HEK293 (cell line): ENCODE data around the gene PEF1.
A peak's percentile ranks its signal among the peaks of the same experiment; 100 is the strongest.

ENCODE experiments used
- CTCF ChIA-PET: fragments of 350-600 bp; formaldehyde crosslinking; extraction: SDS; loops from one replicate; lab custom pipeline; 2021; ENCODE audit warnings: antibody characterized with exemption; lab: Yijun Ruan, JAX
- POLR2A ChIA-PET: fragments of 300-600 bp; formaldehyde crosslinking; extraction: SDS; loops from one replicate; lab custom pipeline; 2020; ENCODE audit warnings: antibody characterized with exemption, inconsistent platforms; lab: Yijun Ruan, JAX
- H3K27ac ChIP-seq: fragments of 200-500 bp; sonication (Bioruptor generic); 2 replicates; pipeline ENCODE4 v1.5.1; 2014; ENCODE audit warnings: low read depth, low read length, control low read depth, inconsistent platforms; ENCODE audit errors: extremely low read depth
- H3K36me3 ChIP-seq, 2 experiments: fragments of 200-500 bp in 1 of 2; sonication (Bioruptor generic) in 1 of 2; 1 replicate in 1 of 2; 2 replicates in 1 of 2; pipeline ENCODE4 v1.5.1; 2014 to 2017; ENCODE audit warnings: inconsistent platforms in 2 of 2, low read length in 2 of 2; ENCODE audit not compliant: control insufficient read depth in 2 of 2, insufficient read depth in 1 of 2
- H3K4me1 ChIP-seq: fragments of 200-500 bp; sonication (Bioruptor generic); 2 replicates; pipeline ENCODE4 v1.5.1; 2014; ENCODE audit warnings: mild to moderate bottlenecking, low read length, inconsistent platforms; ENCODE audit not compliant: control insufficient read depth, insufficient read depth
- H3K4me3 ChIP-seq: 2 replicates; pipeline ENCODE4 v1.5.1; 2011; ENCODE audit warnings: low read depth, mild to moderate bottlenecking, control low read depth, low read length, moderate library complexity
- H3K9me3 ChIP-seq: fragments of 200-500 bp; sonication (Bioruptor generic); 2 replicates; pipeline ENCODE4 v1.5.1; 2014; ENCODE audit warnings: low read depth, low read length, inconsistent platforms; ENCODE audit not compliant: control insufficient read depth, insufficient read depth
- BCL11B ChIP-seq: fragments of 450-650 bp; formaldehyde crosslinking; IDR thresholded peaks from 2 replicates; pipeline ENCODE4 v1.5.1; 2016; ENCODE audit warnings: low read depth, missing biosample characterization, missing genetic modification characterization
- PBX3 ChIP-seq: sonication (generic); formaldehyde crosslinking; IDR thresholded peaks from 2 replicates; pipeline ENCODE4 v1.8.1; 2022; ENCODE audit warnings: mild to moderate bottlenecking, moderate library complexity, missing genetic modification reagents
- PRDM10 ChIP-seq: fragments of 450-650 bp; formaldehyde crosslinking; IDR thresholded peaks from 2 replicates; pipeline ENCODE4 v1.5.1; 2016; ENCODE audit warnings: missing biosample characterization, missing genetic modification characterization
- PRDM6 ChIP-seq: fragments of 450-650 bp; formaldehyde crosslinking; IDR thresholded peaks from 2 replicates; pipeline ENCODE4 v1.5.1; 2017; ENCODE audit warnings: missing biosample characterization, missing genetic modification characterization
- REPIN1 ChIP-seq: fragments of 450-650 bp; formaldehyde crosslinking; IDR thresholded peaks from 2 replicates; pipeline ENCODE4 v1.5.1; 2017; ENCODE audit warnings: missing biosample characterization, missing genetic modification characterization, low read depth
- SETDB1 ChIP-seq: IDR thresholded peaks from one replicate; pipeline ENCODE4 v1.6.1; 2017; ENCODE audit warnings: mild to moderate bottlenecking, low read length, moderate library complexity, mixed read lengths; ENCODE audit not compliant: insufficient read length
- ZFHX2 ChIP-seq: fragments of 450-650 bp; formaldehyde crosslinking; conservative IDR thresholded peaks from 2 replicates; pipeline ENCODE4 v1.5.1; 2016; ENCODE audit warnings: missing biosample characterization, missing genetic modification characterization
- ZFP69B ChIP-seq: fragments of 450-650 bp; formaldehyde crosslinking; IDR thresholded peaks from 2 replicates; pipeline ENCODE4 v1.5.1; 2016; ENCODE audit warnings: missing biosample characterization, missing genetic modification characterization
- ZNF10 ChIP-seq: fragments of 450-650 bp; formaldehyde crosslinking; IDR thresholded peaks from 2 replicates; pipeline ENCODE4 v1.5.1; 2017; ENCODE audit warnings: missing biosample characterization, missing genetic modification characterization
- ZNF114 ChIP-seq: fragments of 450-650 bp; formaldehyde crosslinking; IDR thresholded peaks from 2 replicates; pipeline ENCODE4 v1.5.0; 2017; ENCODE audit warnings: missing biosample characterization, missing genetic modification characterization
- ZNF146 ChIP-seq: fragments of 450-650 bp; formaldehyde crosslinking; IDR thresholded peaks from 2 replicates; pipeline ENCODE4 v1.5.1; 2016; ENCODE audit warnings: missing biosample characterization, missing genetic modification characterization
- ZNF239 ChIP-seq: fragments of 450-650 bp; formaldehyde crosslinking; IDR thresholded peaks from 2 replicates; pipeline ENCODE4 v1.5.1; 2016; ENCODE audit warnings: missing biosample characterization, missing genetic modification characterization
- ZNF274 ChIP-seq, 2 experiments: fragments of 200-500 bp in 1 of 2; fragments of 450-650 bp in 1 of 2; sonication (Bioruptor generic) in 1 of 2; formaldehyde crosslinking in 1 of 2; IDR thresholded peaks; 2 replicates each; pipeline versions ENCODE4 v1.5.1 to v1.6.1; 2014 to 2016; ENCODE audit warnings: borderline replicate concordance in 1 of 2, inconsistent platforms in 1 of 2, low read length in 1 of 2, missing biosample characterization in 1 of 2, missing genetic modification characterization in 1 of 2
- ZNF280D ChIP-seq: fragments of 450-650 bp; formaldehyde crosslinking; IDR thresholded peaks from 2 replicates; pipeline ENCODE4 v1.5.1; 2016; ENCODE audit warnings: missing biosample characterization, missing genetic modification characterization
- ZNF324 ChIP-seq: fragments of 450-650 bp; formaldehyde crosslinking; IDR thresholded peaks from 2 replicates; pipeline ENCODE4 v1.5.1; 2016; ENCODE audit warnings: missing biosample characterization, missing genetic modification characterization
- ZNF366 ChIP-seq: fragments of 450-650 bp; formaldehyde crosslinking; conservative IDR thresholded peaks from 2 replicates; pipeline ENCODE4 v1.5.1; 2016; ENCODE audit warnings: missing biosample characterization, missing genetic modification characterization
- ZNF398 ChIP-seq: fragments of 450-650 bp; formaldehyde crosslinking; IDR thresholded peaks from 2 replicates; pipeline ENCODE4 v1.5.1; 2017; ENCODE audit warnings: missing biosample characterization, missing genetic modification characterization
- ZNF555 ChIP-seq: fragments of 450-650 bp; formaldehyde crosslinking; conservative IDR thresholded peaks from 2 replicates; pipeline ENCODE4 v1.5.1; 2017; ENCODE audit warnings: missing biosample characterization, mild to moderate bottlenecking, missing genetic modification characterization, inconsistent platforms
- ZNF610 ChIP-seq: fragments of 450-650 bp; formaldehyde crosslinking; IDR thresholded peaks from 2 replicates; pipeline ENCODE4 v1.5.1; 2016; ENCODE audit warnings: missing biosample characterization, missing genetic modification characterization, borderline replicate concordance
- ZNF624 ChIP-seq: fragments of 450-650 bp; formaldehyde crosslinking; IDR thresholded peaks from 2 replicates; pipeline ENCODE4 v1.5.1; 2017; ENCODE audit warnings: missing biosample characterization, missing genetic modification characterization
- ZNF658 ChIP-seq: fragments of 450-650 bp; formaldehyde crosslinking; IDR thresholded peaks from 2 replicates; pipeline ENCODE4; 2016; ENCODE audit warnings: missing biosample characterization, missing genetic modification characterization
- ZNF830 ChIP-seq: fragments of 450-650 bp; IDR thresholded peaks from 2 replicates; pipeline ENCODE4 v1.5.0; 2018; ENCODE audit warnings: missing biosample characterization, missing genetic modification characterization, low read depth, mild to moderate bottlenecking, moderate library complexity
- ZNF837 ChIP-seq: fragments of 450-650 bp; formaldehyde crosslinking; IDR thresholded peaks from 2 replicates; pipeline ENCODE4 v1.5.1; 2016; ENCODE audit warnings: missing biosample characterization, missing genetic modification characterization

PEF1 gene

GRCh38 chr1:31647106-31647505 is 2.4 kb upstream of the PEF1 start:
- peaks cover 0 to 7% of the 10 kb centered on the region in 2 experiments; a peak in 1 of 3 replicates for H3K36me3 ChIP-seq
- no peaks in the 10 kb centered on the region for H3K4me1 ChIP-seq
- H3K4me3 ChIP-seq = no peak overlapping the region
- TF ChIP-seq PBX3 (CRISPR knock-in tag) = no peak
- no peak for TF ChIP-seq PRDM6 (tag by site-specific recombination)
- no peak for TF ChIP-seq ZNF114 (tag by site-specific recombination)
- TF ChIP-seq ZNF830 = no peak
- TF ChIP-seq ZFP69B (tag by site-specific recombination) = no peak
- no peak for TF ChIP-seq ZNF555
- TF ChIP-seq ZNF274 (IDR thresholded peaks at IDR 0.05; ENCODE audit: low read length) = no peak
- TF ChIP-seq ZNF274 (tag by site-specific recombination; IDR thresholded peaks at IDR 0.05; ENCODE audit: borderline replicate concordance) = no peak
- no peak for TF ChIP-seq ZNF10 (tag by site-specific recombination)
- no peak for TF ChIP-seq ZNF624
- no peak for TF ChIP-seq ZNF837 (tag by site-specific recombination)
- no peak for TF ChIP-seq PRDM10
- no peak for TF ChIP-seq ZNF366 (tag by site-specific recombination)
- TF ChIP-seq ZNF324 (tag by site-specific recombination) = no peak
- TF ChIP-seq REPIN1 (tag by site-specific recombination) = no peak
- TF ChIP-seq ZNF658 (tag by site-specific recombination) = no peak
- TF ChIP-seq, all 188 proteins: peak for 0
- H3K27ac ChIP-seq = no peak overlapping the region
- H3K9me3 ChIP-seq = no peaks in the 10 kb centered on the region
- ChIA-PET CTCF (interaction anchor here (1.6 kb wide), 2 partner anchors 17 to 98 kb away, joined by 4 to 7 read pairs; no protein-coding TSS in a partner anchor), POLR2A (no interaction called here)

- Histone ChIP-seq H3K4me1 (no peaks in the 10 kb centered on the region), H3K4me3 (no peak overlapping the region), H3K27ac (no peak overlapping the region), H3K36me3 (peaks cover 0 to 10% of the 10 kb centered on the region in 2 experiments; a peak in 1 of 3 replicates), H3K9me3 (no peaks in the 10 kb centered on the region)
- CTCF ChIA-PET = interaction anchor here (0.8 to 1.6 kb wide), 3 partner anchors 18 to 143 kb away, joined by 3 to 7 read pairs (median 4); no protein-coding TSS in a partner anchor
- POLR2A ChIA-PET = no interaction called here
- TF ChIP-seq ZNF398 (tag by site-specific recombination) = no peak
- 0 out of 2 replicates have a peak, but pooled peaks have one; percentile 60 for TF ChIP-seq ZNF280D
- TF ChIP-seq SETDB1 = no peak
- TF ChIP-seq BCL11B = no peak
- TF ChIP-seq ZNF146 (tag by site-specific recombination) = peak; percentile 100
- no peak for TF ChIP-seq ZNF610
- no peak for TF ChIP-seq ZFHX2
- no peak for TF ChIP-seq ZNF239 (tag by site-specific recombination)
Observed at GRCh38 chr1:31646259-31646960, 1.7 kb upstream of the PEF1 start.
